Keratinocyte (primary cell): ENCODE results near the gene PRR16. TPM values are rescaled to one million over a fixed set of nuclear protein-coding genes. Genes with fewer than 3 reads are reported as not detected.

Source experiments
- DNase-seq: peaks from one replicate; pipeline ENCODE4 v3.0.0-alpha.2; 2011; ENCODE audit warnings: low read depth, missing footprints, low spot score
- FAIRE-seq: peaks from 2 replicates; lab custom pipeline; 2011; peaks lifted over from hg19 to GRCh38; lab: Jason Lieb, UNC
- H2AFZ ChIP-seq: 2 replicates; pipeline ENCODE4 v1.6.0; 2012; ENCODE audit warnings: low read length, control low read depth, inconsistent platforms; ENCODE audit not compliant: control insufficient read depth
- H3K27ac ChIP-seq: 2 replicates; pipeline ENCODE4 v1.5.1; 2011; ENCODE audit warnings: low read length; ENCODE audit not compliant: control insufficient read depth, insufficient read depth
- H3K27me3 ChIP-seq: 3 replicates; pipeline ENCODE4 v1.6.0; 2011; ENCODE audit warnings: low read length; ENCODE audit not compliant: control insufficient read depth, insufficient read depth; ENCODE audit errors: extremely low read depth
- H3K36me3 ChIP-seq, 2 experiments: 2 replicates in 1 of 2; 3 replicates in 1 of 2; pipeline ENCODE4 v1.5.1; 2011; ENCODE audit warnings: low read length in 2 of 2, mild to moderate bottlenecking in 1 of 2; ENCODE audit not compliant: control insufficient read depth in 2 of 2, insufficient read depth in 2 of 2; ENCODE audit errors: extremely low read depth in 1 of 2
- H3K4me1 ChIP-seq: 3 replicates; pipeline ENCODE4 v1.5.1; 2011; ENCODE audit warnings: low read length; ENCODE audit not compliant: control insufficient read depth, insufficient read depth; ENCODE audit errors: extremely low read depth
- H3K4me2 ChIP-seq: 3 replicates; pipeline ENCODE4 v1.6.0; 2011; ENCODE audit warnings: low read depth, low read length; ENCODE audit not compliant: control insufficient read depth, insufficient read depth; ENCODE audit errors: extremely low read depth
- H3K4me3 ChIP-seq, 3 experiments: fragments of 200-600 bp in 1 of 3; sonication (generic) in 1 of 3; 2 replicates in 2 of 3; 3 replicates in 1 of 3; pipeline ENCODE4 v1.5.1; 2011 to 2016; ENCODE audit warnings: low read length in 3 of 3, mild to moderate bottlenecking in 3 of 3, control low read depth in 2 of 3, inconsistent platforms in 1 of 3, low read depth in 1 of 3, mixed read lengths in 1 of 3, mixed run types in 1 of 3, moderate library complexity in 1 of 3; ENCODE audit not compliant: control insufficient read depth in 2 of 3, insufficient read depth in 2 of 3; ENCODE audit errors: extremely low read depth in 1 of 3
- H3K79me2 ChIP-seq: 2 replicates; pipeline ENCODE4 v1.6.0; 2012; ENCODE audit warnings: low read length; ENCODE audit not compliant: control insufficient read depth, insufficient read depth
- H3K9ac ChIP-seq: 3 replicates; pipeline ENCODE4 v1.6.0; 2011; ENCODE audit warnings: low read length; ENCODE audit not compliant: control insufficient read depth, insufficient read depth; ENCODE audit errors: extremely low read depth
- H3K9me1 ChIP-seq: 3 replicates; pipeline ENCODE4 v1.6.0; 2011; ENCODE audit warnings: low read length; ENCODE audit not compliant: control insufficient read depth, insufficient read depth; ENCODE audit errors: extremely low read depth
- H3K9me3 ChIP-seq: 2 replicates; pipeline ENCODE4 v1.5.1; 2012; ENCODE audit warnings: low read depth, low read length; ENCODE audit not compliant: control insufficient read depth
- H4K20me1 ChIP-seq: 3 replicates; pipeline ENCODE4 v1.6.0; 2011; ENCODE audit warnings: low read length; ENCODE audit not compliant: control insufficient read depth, insufficient read depth; ENCODE audit errors: extremely low read depth
- EZH2 ChIP-seq: IDR thresholded peaks from one replicate; pipeline ENCODE4 v1.6.1; 2012; ENCODE audit warnings: inconsistent platforms, mild to moderate bottlenecking, low read length, moderate library complexity
- dilution Hi-C: fragments of 300-500 bp; cut with MboI; formaldehyde crosslinking; loops from one replicate; pipeline ENCODE4 v1.7.0; 2020; ENCODE audit warnings: low sequenced_read_pairs; ENCODE audit not compliant: extremely low pct_ligation_motif_present
- polyA plus RNA-seq, 5 experiments: library from polyadenylated mRNA; depleted of rRNA in 3 of 5; stranded (reverse) in 3 of 5; stranded (forward) in 1 of 5; unstranded in 1 of 5; fragments of >200 nt; gene quantifications; 1 replicate in 1 of 5; 2 replicates in 3 of 5; 3 replicates in 1 of 5; pipeline versions ENCODE4 v1.2.1 to v1.2.3, GENCODE V29; 2011 to 2012; ENCODE audit warnings: missing spikeins in 2 of 5, low read depth in 1 of 5, low replicate concordance in 1 of 5
- TF ChIP-seq, protein P1 (sequence below), 3 experiments: IDR thresholded peaks in 1 of 3; conservative IDR thresholded peaks in 1 of 3; optimal IDR thresholded peaks in 1 of 3; 2 replicates in 2 of 3; 3 replicates in 1 of 3; pipeline versions ENCODE3 to v1.5.1; 2011; ENCODE audit warnings: low read length in 3 of 3, mild to moderate bottlenecking in 3 of 3, moderate library complexity in 2 of 3, control low read depth in 1 of 3, inconsistent platforms in 1 of 3; ENCODE audit not compliant: insufficient read depth in 2 of 3; ENCODE audit errors: extremely low read depth in 1 of 3

PRR16 gene
- polyA plus RNA-seq, 1 donor (not counting 4 experiments of a cell fraction or from before 2014, with no cell fraction given): 0.05 TPM

DNA sequence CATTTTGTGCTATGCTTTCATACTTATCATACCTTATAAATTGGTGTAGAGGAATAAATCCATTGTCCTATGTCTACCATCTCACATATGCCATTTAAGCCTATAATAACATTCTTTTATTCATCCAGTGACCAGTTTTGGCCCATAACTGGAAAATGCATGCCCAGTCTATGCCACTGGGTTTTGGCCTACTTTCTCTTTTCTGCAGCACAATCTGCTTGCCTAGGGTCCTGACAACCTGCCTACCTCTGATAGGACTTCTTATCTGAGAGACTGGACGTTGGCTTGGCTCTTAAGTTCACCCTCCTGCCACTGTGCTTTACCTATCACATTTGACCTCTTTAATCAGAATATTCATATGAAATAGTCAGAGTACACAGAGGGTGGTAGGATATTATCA is 103.0 kb downstream of the PRR16 start:
- H3K27ac ChIP-seq: no peak overlapping the region
- dilution Hi-C loops: no loop called here
- DNase-seq (no peak), FAIRE-seq (no peak)
- H3K9ac ChIP-seq: no peak overlapping the region
- no peak overlapping the region for H3K4me3 ChIP-seq
- no peaks in the 10 kb centered on the region for H3K4me1 ChIP-seq
- no peaks in the 10 kb centered on the region for H4K20me1 ChIP-seq
- H2AFZ ChIP-seq: no peak overlapping the region
- no peaks in the 10 kb centered on the region for H3K9me1 ChIP-seq
- no peaks in the 10 kb centered on the region for H3K9me3 ChIP-seq
- H3K79me2 ChIP-seq: no peaks in the 10 kb centered on the region
- H3K36me3 ChIP-seq: no peaks in the 10 kb centered on the region
- no peak for TF ChIP-seq EZH2
- TF ChIP-seq, protein P1, sequence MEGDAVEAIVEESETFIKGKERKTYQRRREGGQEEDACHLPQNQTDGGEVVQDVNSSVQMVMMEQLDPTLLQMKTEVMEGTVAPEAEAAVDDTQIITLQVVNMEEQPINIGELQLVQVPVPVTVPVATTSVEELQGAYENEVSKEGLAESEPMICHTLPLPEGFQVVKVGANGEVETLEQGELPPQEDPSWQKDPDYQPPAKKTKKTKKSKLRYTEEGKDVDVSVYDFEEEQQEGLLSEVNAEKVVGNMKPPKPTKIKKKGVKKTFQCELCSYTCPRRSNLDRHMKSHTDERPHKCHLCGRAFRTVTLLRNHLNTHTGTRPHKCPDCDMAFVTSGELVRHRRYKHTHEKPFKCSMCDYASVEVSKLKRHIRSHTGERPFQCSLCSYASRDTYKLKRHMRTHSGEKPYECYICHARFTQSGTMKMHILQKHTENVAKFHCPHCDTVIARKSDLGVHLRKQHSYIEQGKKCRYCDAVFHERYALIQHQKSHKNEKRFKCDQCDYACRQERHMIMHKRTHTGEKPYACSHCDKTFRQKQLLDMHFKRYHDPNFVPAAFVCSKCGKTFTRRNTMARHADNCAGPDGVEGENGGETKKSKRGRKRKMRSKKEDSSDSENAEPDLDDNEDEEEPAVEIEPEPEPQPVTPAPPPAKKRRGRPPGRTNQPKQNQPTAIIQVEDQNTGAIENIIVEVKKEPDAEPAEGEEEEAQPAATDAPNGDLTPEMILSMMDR (optimal IDR thresholded peaks at IDR 0.05 in 1 of 3, IDR thresholded peaks at IDR 0.05 in 1 of 3, conservative IDR thresholded peaks at IDR 0.05 in 1 of 3; ENCODE audit: extremely low read depth in 1 of 3, insufficient read depth in 2 of 3, low read length in 3 of 3): no peak
- H3K4me2 ChIP-seq: no peak overlapping the region
- no peaks in the 10 kb centered on the region for H3K27me3 ChIP-seq

DNA sequence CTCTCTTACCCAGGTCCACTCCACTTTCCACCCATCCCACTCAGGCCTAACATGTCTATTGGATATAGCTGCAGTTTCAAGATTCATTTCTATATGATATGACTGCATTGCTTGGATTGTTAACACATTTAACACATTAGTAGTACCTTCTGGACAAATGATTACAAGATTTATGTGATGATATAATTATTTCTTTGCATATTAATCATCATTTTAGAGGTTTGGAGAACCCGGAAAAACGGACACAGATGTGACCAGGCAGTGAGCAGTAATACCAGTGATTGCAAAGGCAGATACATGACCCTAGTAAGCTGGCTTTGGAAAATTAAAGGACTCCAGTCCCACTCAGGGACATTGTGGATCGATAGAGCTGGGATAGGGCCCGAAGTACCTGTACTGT is 103.8 kb downstream of the PRR16 start:
- no peak overlapping the region for H3K27ac ChIP-seq
- H3K36me3 ChIP-seq: no peaks in the 10 kb centered on the region
- H3K9me1 ChIP-seq: no peaks in the 10 kb centered on the region
- H3K27me3 ChIP-seq: no peaks in the 10 kb centered on the region
- no peak overlapping the region for H2AFZ ChIP-seq
- H4K20me1 ChIP-seq: no peaks in the 10 kb centered on the region
- no peaks in the 10 kb centered on the region for H3K9me3 ChIP-seq
- no peak for FAIRE-seq
- H3K4me2 ChIP-seq: no peak overlapping the region
- no peaks in the 10 kb centered on the region for H3K79me2 ChIP-seq
- H3K4me3 ChIP-seq: no peak overlapping the region
- H3K4me1 ChIP-seq: no peaks in the 10 kb centered on the region
- no peak for TF ChIP-seq EZH2
- TF ChIP-seq, protein P1 (optimal IDR thresholded peaks at IDR 0.05 in 1 of 3, IDR thresholded peaks at IDR 0.05 in 1 of 3, conservative IDR thresholded peaks at IDR 0.05 in 1 of 3; ENCODE audit: extremely low read depth in 1 of 3, insufficient read depth in 2 of 3, low read length in 3 of 3): no peak
- H3K9ac ChIP-seq: no peak overlapping the region
- no peak for DNase-seq
- dilution Hi-C loops: no loop called here
